Left renal cortex interstitium (tissue), 4 donors: Measurements from ENCODE around the gene XRCC5. TPM values are rescaled to one million over a fixed set of nuclear protein-coding genes. Genes with fewer than 3 reads are reported as not detected.
A peak's percentile ranks its signal among the peaks of the same experiment; 100 is the strongest.

ENCODE experiments used
- DNase-seq, 4 donors: peaks; one replicate each; pipeline ENCODE4 v3.0.0-alpha.2; 2013; ENCODE audit warnings: low read depth in 4 of 4, low spot score in 2 of 4, missing footprints in 1 of 4
- polyA plus RNA-seq, 4 donors: library from polyadenylated mRNA; unstranded; fragments of 120-200 nt; gene quantifications; one replicate each; pipeline ENCODE4 v1.2.1, GENCODE V29; 2013; ENCODE audit not compliant: insufficient read length in 4 of 4

XRCC5 gene
- polyA plus RNA-seq, 4 donors = 278 to 392 (median 325) TPM

GRCh38 chr2:216083464-216084281, 25.5 kb upstream of the XRCC5 start:
- peak in 1 of 4 donors; percentile 59 for DNase-seq

- no peak for DNase-seq
Observed at GRCh38 chr2:216084547-216084946, 24.6 kb upstream of the XRCC5 start.

- DNase-seq = no peak
Observed at GRCh38 chr2:216086207-216086893, 22.8 kb upstream of the XRCC5 start.

- no peak for DNase-seq
Observed at GRCh38 chr2:216090369-216090786, 18.8 kb upstream of the XRCC5 start.

GRCh38 chr2:216092646-216093045, 16.5 kb upstream of the XRCC5 start:
- no peak for DNase-seq

GRCh38 chr2:216094701-216095100, 14.4 kb upstream of the XRCC5 start:
- no peak for DNase-seq

GRCh38 chr2:216098421-216099334, 10.5 kb upstream of the XRCC5 start:
- DNase-seq = no peak

GRCh38 chr2:216101109-216101508, 8.0 kb upstream of the XRCC5 start:
- no peak for DNase-seq

- no peak for DNase-seq
Observed at GRCh38 chr2:216103213-216103612, 5.9 kb upstream of the XRCC5 start.

GRCh38 chr2:216104691-216105090, 4.5 kb upstream of the XRCC5 start:
- no peak for DNase-seq

- DNase-seq = no peak
Observed at GRCh38 chr2:216107320-216107719, 1.8 kb upstream of the XRCC5 start.

GRCh38 chr2:216107760-216108159, 1.4 kb upstream of the XRCC5 start:
- no peak for DNase-seq

GRCh38 chr2:216108310-216108966, 710 bp upstream of the XRCC5 start:
- no peak for DNase-seq

- DNase-seq = no peak
Observed at GRCh38 chr2:216109962-216110614, 940 bp downstream of the XRCC5 start.

GRCh38 chr2:216110620-216111019, 1.5 kb downstream of the XRCC5 start:
- DNase-seq = no peak

GRCh38 chr2:216111122-216111521, 2.0 kb downstream of the XRCC5 start:
- no peak for DNase-seq

- DNase-seq = no peak
Observed at GRCh38 chr2:216112926-216113325, 3.8 kb downstream of the XRCC5 start.

GRCh38 chr2:216113572-216113971, 4.4 kb downstream of the XRCC5 start:
- no peak for DNase-seq

- DNase-seq = no peak
Observed at GRCh38 chr2:216114382-216114713, 5.2 kb downstream of the XRCC5 start.
